ENCODE data around the gene TMEM225B. TPM values are rescaled to one million over a fixed set of nuclear protein-coding genes. Genes with fewer than 3 reads are reported as not detected.
A peak's percentile ranks its signal among the peaks of the same experiment; 100 is the strongest.

TMEM225B gene
- total and polyA plus RNA-seq, 2 of the 4 experiments (the other 2 are of a cell fraction) = 0.32 to 0.54 TPM

DNA sequence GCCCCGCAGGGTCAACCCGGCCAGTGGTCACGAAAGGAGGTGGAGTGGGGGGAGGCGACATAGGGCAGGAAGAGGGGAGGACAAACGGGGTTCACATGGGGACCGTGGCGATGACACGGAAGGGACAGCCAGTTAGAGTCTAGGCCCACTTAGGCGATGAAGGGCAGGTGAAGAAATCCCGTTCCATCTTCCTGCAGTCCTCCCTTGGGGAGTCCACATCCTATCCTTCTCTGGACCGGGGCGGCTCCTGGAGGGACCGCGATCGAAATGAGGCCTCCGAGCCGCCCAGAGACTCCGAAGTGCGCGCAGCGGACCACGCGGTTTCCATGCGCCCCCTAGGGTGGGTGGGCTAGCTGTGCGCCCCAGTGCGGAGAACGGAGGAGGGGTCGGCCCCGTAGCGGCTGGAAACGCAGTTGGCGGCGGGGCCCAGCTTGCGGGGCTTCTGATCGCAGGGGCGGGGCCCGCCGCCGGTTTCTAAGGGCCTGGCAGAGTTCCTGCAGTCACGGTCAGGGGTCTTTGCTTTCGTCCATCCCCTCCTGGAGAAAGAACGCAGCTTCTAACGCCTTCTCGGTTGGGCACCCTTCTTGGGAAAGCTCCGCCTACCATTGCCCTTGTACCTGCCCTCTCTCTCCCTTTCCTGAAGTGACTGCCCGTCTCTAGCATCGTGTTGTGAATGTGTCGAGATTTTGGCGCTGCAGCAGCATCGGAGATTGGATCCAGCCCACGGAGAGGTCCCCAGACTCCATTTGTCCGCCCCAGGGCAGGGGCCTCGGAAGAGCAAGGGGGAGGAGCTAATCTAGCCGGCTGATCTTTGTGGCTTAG, 17.9 kb upstream of the TMEM225B start:
- H3K27ac ChIP-seq (ENCODE audit: insufficient read depth, low read length) = no peak overlapping the region; the same call in 1 of the 2 replicates
- WGBS, 2 experiments (ENCODE audit: extremely low coverage in 2 of 2, insufficient read length in 1 of 2) = 2% methylated on average over 7 of the region's 54 CpGs; no CpG with 5 or more reads in 1 of the 2 experiments

More for the DNA sequence above, 17.9 kb upstream of the TMEM225B start:
- H3K56ac ChIP-seq (ENCODE audit: extremely low read depth, insufficient read depth, low read length) = no peak overlapping the region
- peak overlapping the region; percentile 64; the same call in 1 of the 2 replicates for H2BK120ac ChIP-seq (ENCODE audit: low read depth, low read length)
- in situ Hi-C loops (cut with MboI; ENCODE audit: low sequenced_read_pairs) = no loop called here
- peak overlapping the region; percentile 54; the same call in 1 of the 2 replicates for H3K18ac ChIP-seq (ENCODE audit: low read depth, low read length)
- no peaks in the 10 kb centered on the region for H3K27me3 ChIP-seq (ENCODE audit: control insufficient read depth, insufficient read depth, low read length)
- peak overlapping the region; percentile 78 for H3K4ac ChIP-seq (ENCODE audit: low read depth, low read length)
- H3K4me3 ChIP-seq (ENCODE audit: insufficient read depth, low read depth, low read length) = peak overlapping the region; percentile 68
- intact Hi-C loops (cut with micrococcal nuclease) = no loop called here
- no peaks in the 10 kb centered on the region for H3K36me3 ChIP-seq (ENCODE audit: control insufficient read depth, insufficient read depth, low read length)
- H2AFZ ChIP-seq (replicated peaks; ENCODE audit: low read length, poor library complexity) = peak overlapping the region; percentile 96
- H4K91ac ChIP-seq (ENCODE audit: insufficient read depth, low read depth, low read length) = peak overlapping the region; percentile 49; the same call in 1 of the 2 replicates
- peak overlapping the region; percentile 15; the same call in 1 of the 2 replicates for H2AK5ac ChIP-seq (ENCODE audit: low read depth, low read length)
- ATAC-seq (ENCODE audit: low read depth) (peak; percentile 76), DNase-seq (peak; percentile 23)
- no TSS peak for BruUV-seq (replicated peaks)
- TF ChIP-seq, protein P1, sequence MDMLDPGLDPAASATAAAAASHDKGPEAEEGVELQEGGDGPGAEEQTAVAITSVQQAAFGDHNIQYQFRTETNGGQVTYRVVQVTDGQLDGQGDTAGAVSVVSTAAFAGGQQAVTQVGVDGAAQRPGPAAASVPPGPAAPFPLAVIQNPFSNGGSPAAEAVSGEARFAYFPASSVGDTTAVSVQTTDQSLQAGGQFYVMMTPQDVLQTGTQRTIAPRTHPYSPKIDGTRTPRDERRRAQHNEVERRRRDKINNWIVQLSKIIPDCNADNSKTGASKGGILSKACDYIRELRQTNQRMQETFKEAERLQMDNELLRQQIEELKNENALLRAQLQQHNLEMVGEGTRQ (IDR thresholded peaks at IDR 0.05; ENCODE audit: low read depth, low read length) = no peak
- peak; percentile 53 for TF ChIP-seq RAD21 (IDR thresholded peaks at IDR 0.05; ENCODE audit: low read length)
- TF ChIP-seq, protein P2, sequence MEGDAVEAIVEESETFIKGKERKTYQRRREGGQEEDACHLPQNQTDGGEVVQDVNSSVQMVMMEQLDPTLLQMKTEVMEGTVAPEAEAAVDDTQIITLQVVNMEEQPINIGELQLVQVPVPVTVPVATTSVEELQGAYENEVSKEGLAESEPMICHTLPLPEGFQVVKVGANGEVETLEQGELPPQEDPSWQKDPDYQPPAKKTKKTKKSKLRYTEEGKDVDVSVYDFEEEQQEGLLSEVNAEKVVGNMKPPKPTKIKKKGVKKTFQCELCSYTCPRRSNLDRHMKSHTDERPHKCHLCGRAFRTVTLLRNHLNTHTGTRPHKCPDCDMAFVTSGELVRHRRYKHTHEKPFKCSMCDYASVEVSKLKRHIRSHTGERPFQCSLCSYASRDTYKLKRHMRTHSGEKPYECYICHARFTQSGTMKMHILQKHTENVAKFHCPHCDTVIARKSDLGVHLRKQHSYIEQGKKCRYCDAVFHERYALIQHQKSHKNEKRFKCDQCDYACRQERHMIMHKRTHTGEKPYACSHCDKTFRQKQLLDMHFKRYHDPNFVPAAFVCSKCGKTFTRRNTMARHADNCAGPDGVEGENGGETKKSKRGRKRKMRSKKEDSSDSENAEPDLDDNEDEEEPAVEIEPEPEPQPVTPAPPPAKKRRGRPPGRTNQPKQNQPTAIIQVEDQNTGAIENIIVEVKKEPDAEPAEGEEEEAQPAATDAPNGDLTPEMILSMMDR (conservative IDR thresholded peaks at IDR 0.05; ENCODE audit: low read depth, low read length) = peak; percentile 49
- ChIA-PET CTCF (interaction anchor here (0.8 to 1.0 kb wide), 2 partner anchors 36 to 55 kb away, joined by 3 to 4 read pairs; no protein-coding TSS in a partner anchor), POLR2A (ENCODE audit: unreplicated experiment) (no interaction called here)
- H3K4me1 ChIP-seq (ENCODE audit: control insufficient read depth, insufficient read depth, low read length) = peaks cover 4% of the 10 kb centered on the region; the same call in 1 of the 2 replicates
- H3K79me1 ChIP-seq (ENCODE audit: low read depth in 1 of 2, low read length in 2 of 2) = peaks cover 7 to 14% of the 10 kb centered on the region in 2 experiments
- H2BK20ac ChIP-seq (ENCODE audit: low read depth, low read length) = 0 out of 2 replicates have a peak overlapping the region, but pooled peaks have one; percentile 34
- no peak overlapping the region for H2BK5ac ChIP-seq (ENCODE audit: low read depth, low read length, poor library complexity, severe bottlenecking)
- peak overlapping the region; percentile 81 for H3K23ac ChIP-seq (ENCODE audit: low read depth, low read length)
- dilution Hi-C loops (cut with HindIII; ENCODE audit: low sequenced_read_pairs, unreplicated experiment) = no loop called here
- H2AK9ac ChIP-seq (replicated peaks; ENCODE audit: low read depth, low read length, poor library complexity) = peak overlapping the region; percentile 10
- peaks cover 4% of the 10 kb centered on the region; the same call in 1 of the 2 replicates for H4K20me1 ChIP-seq (ENCODE audit: insufficient read depth, low read length)
- peak overlapping the region; percentile 69 for H3K9ac ChIP-seq (ENCODE audit: low read depth, low read length)
- peak overlapping the region; percentile 54 to 85; a peak in 3 of 4 replicates for H4K8ac ChIP-seq (ENCODE audit: low read depth in 2 of 2, low read length in 2 of 2)
- H4K5ac ChIP-seq (ENCODE audit: low read depth, low read length) = peak overlapping the region; percentile 86
- peak overlapping the region; percentile 98 for H3K4me2 ChIP-seq (ENCODE audit: low read depth, low read length)
- no peaks in the 10 kb centered on the region for H3K9me3 ChIP-seq (ENCODE audit: control insufficient read depth, insufficient read depth, low read length)
- peak overlapping the region; percentile 72 for H3K14ac ChIP-seq (replicated peaks; ENCODE audit: low read depth, low read length)
- H3K9me1 ChIP-seq (ENCODE audit: insufficient read depth, low read length) = no peaks in the 10 kb centered on the region
- no peak overlapping the region for H2BK15ac ChIP-seq (ENCODE audit: low read depth, low read length)

All from IMR-90 (cell line).